IPS-18c (cell line): ENCODE measurements around the gene EPHB2.
"Not testable (repeated sequence)": the region's sequence is repeated elsewhere in the genome, so short reads cannot be mapped to it uniquely, and the experiment has no call there.

Experiments
- H3K4me3 ChIP-seq: 2 replicates; pipeline ENCODE4 v1.7.0; 2013; ENCODE audit warnings: low read depth, mild to moderate bottlenecking, low read length, moderate library complexity; ENCODE audit not compliant: insufficient read depth
- H3K9me3 ChIP-seq: one replicate; pipeline ENCODE4 v1.6.1; 2013; ENCODE audit warnings: mild to moderate bottlenecking, low read length, moderate library complexity; ENCODE audit not compliant: control insufficient read depth, insufficient read depth

Gene EPHB2

GRCh38 chr1:22828484-22829308, 118.1 kb downstream of the EPHB2 start:
- H3K4me3 ChIP-seq = no peak overlapping the region
- H3K9me3 ChIP-seq = no peaks in the 10 kb centered on the region

- Histone ChIP-seq H3K4me3 (no peak overlapping the region; the same call in 1 of the 2 replicates), H3K9me3 (no peaks in the 10 kb centered on the region)
Observed at GRCh38 chr1:22829309-22829989, 118.8 kb downstream of the EPHB2 start.

- no peaks in the 10 kb centered on the region for H3K9me3 ChIP-seq
- H3K4me3 ChIP-seq = peak overlapping the region; percentile 9; the same call in 1 of the 2 replicates
Observed at GRCh38 chr1:22830041-22830566, 119.5 kb downstream of the EPHB2 start.

GRCh38 chr1:22830757-22831340, 120.2 kb downstream of the EPHB2 start:
- H3K9me3 ChIP-seq = no peaks in the 10 kb centered on the region
- H3K4me3 ChIP-seq = no peak overlapping the region

GRCh38 chr1:22831729-22832413, 121.2 kb downstream of the EPHB2 start:
- Histone ChIP-seq H3K4me3 (no peak overlapping the region), H3K9me3 (no peaks in the 10 kb centered on the region)

GRCh38 chr1:22832414-22832786, 121.8 kb downstream of the EPHB2 start:
- H3K9me3 ChIP-seq = no peaks in the 10 kb centered on the region

GRCh38 chr1:22833699-22834098, 123.1 kb downstream of the EPHB2 start:
- Histone ChIP-seq H3K4me3 (no peak overlapping the region), H3K9me3 (no peaks in the 10 kb centered on the region)

More at GRCh38 chr1:22832414-22832786, 121.8 kb downstream of the EPHB2 start:
- no peak overlapping the region for H3K4me3 ChIP-seq

GRCh38 chr1:22834420-22834819, 123.8 kb downstream of the EPHB2 start:
- not testable (repeated sequence) for H3K9me3 ChIP-seq, H3K4me3 ChIP-seq

- no peak overlapping the region for H3K4me3 ChIP-seq
- no peaks in the 10 kb centered on the region for H3K9me3 ChIP-seq
Observed at GRCh38 chr1:22835636-22836319, 125.1 kb downstream of the EPHB2 start.

- Histone ChIP-seq H3K4me3 (no peak overlapping the region), H3K9me3 (no peaks in the 10 kb centered on the region)
Observed at GRCh38 chr1:22836850-22837249, 126.2 kb downstream of the EPHB2 start.

- H3K4me3 ChIP-seq = no peak overlapping the region
Observed at GRCh38 chr1:22837332-22837731, 126.7 kb downstream of the EPHB2 start.

GRCh38 chr1:22838965-22839364, 128.3 kb downstream of the EPHB2 start:
- Histone ChIP-seq H3K4me3 (no peak overlapping the region), H3K9me3 (no peaks in the 10 kb centered on the region)

More at GRCh38 chr1:22837332-22837731, 126.7 kb downstream of the EPHB2 start:
- no peaks in the 10 kb centered on the region for H3K9me3 ChIP-seq

GRCh38 chr1:22839806-22840205, 129.2 kb downstream of the EPHB2 start:
- Histone ChIP-seq H3K9me3 (no peaks in the 10 kb centered on the region), H3K4me3 (no peak overlapping the region)

- H3K4me3 ChIP-seq = no peak overlapping the region
- H3K9me3 ChIP-seq = no peaks in the 10 kb centered on the region
Observed at GRCh38 chr1:22841142-22841541, 130.5 kb downstream of the EPHB2 start.

- Histone ChIP-seq H3K4me3 (no peak overlapping the region), H3K9me3 (no peaks in the 10 kb centered on the region)
Observed at GRCh38 chr1:22841860-22842281, 131.2 kb downstream of the EPHB2 start.

GRCh38 chr1:22843441-22844183, 133.0 kb downstream of the EPHB2 start:
- H3K4me3 ChIP-seq, H3K9me3 ChIP-seq: not testable (repeated sequence)
